ENCODE data around the gene DCHS2.
"Not testable (repeated sequence)": the region's sequence is repeated elsewhere in the genome, so short reads cannot be mapped to it uniquely, and the experiment has no call there.

DCHS2 gene

DNA sequence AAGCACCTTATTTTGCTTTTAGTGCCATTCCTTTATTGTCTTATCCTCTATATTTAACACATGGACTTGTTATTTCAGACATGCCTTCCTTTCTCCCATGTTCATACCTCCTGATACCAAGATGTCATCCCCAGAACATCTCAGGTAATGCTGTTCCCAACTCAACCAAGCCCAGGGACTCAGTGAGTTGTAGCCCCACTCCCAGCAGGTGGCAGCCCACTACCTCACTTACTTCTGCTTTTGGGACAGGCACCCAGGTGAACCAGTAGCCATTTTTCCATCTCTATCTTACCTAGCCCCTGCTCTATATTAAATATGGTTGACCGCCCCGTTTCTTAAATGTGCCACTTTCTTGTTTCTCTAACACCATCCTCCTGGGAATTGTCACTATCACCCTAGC is 199.0 kb downstream of the DCHS2 start:
- H3K4me1 ChIP-seq (ENCODE audit: control insufficient read depth, insufficient read depth, low read length), result no peaks in the 10 kb centered on the region
- H3K9ac ChIP-seq (ENCODE audit: low read length), result no peak overlapping the region
- DNase-seq (ENCODE audit: low read depth), result no peak
- peaks cover 19% of the 10 kb centered on the region for H3K9me3 ChIP-seq (ENCODE audit: control insufficient read depth, low read length)
- no peaks in the 10 kb centered on the region for H3K27me3 ChIP-seq (replicated peaks; ENCODE audit: control insufficient read depth, insufficient read depth, low read length)
- H3K4me3 ChIP-seq (ENCODE audit: low read length), result no peak overlapping the region
- no peaks in the 10 kb centered on the region for H3K36me3 ChIP-seq (ENCODE audit: control insufficient read depth, insufficient read depth, low read length, severe bottlenecking)

DNA sequence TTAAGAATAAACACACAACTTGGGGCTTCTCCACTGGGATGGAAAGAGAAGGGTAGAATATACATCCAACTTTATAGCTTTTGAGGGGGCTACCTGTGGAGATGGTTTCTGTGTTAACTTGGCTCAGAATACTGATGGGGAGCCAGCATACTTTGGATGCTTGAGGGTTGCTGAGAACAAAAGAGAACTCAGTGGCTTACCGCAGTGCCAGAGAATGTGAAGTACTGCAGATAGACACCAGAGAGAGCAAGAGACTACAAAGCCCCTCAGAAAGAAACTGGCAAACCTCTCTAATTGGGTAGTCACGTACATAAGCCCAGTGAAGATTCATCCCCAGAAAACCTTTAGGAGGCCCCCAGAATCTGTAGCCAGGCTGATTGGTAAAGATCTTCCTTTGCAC is 214.4 kb downstream of the DCHS2 start:
- DNase-seq (ENCODE audit: low read depth), result no peak
- H3K27me3 ChIP-seq (replicated peaks; ENCODE audit: control insufficient read depth, insufficient read depth, low read length), result no peaks in the 10 kb centered on the region
- H3K4me1 ChIP-seq (ENCODE audit: control insufficient read depth, insufficient read depth, low read length), result no peaks in the 10 kb centered on the region
- no peak overlapping the region for H3K9ac ChIP-seq (ENCODE audit: low read length)
- peaks cover 6% of the 10 kb centered on the region for H3K9me3 ChIP-seq (ENCODE audit: control insufficient read depth, low read length)
- no peak overlapping the region for H3K4me3 ChIP-seq (ENCODE audit: low read length)
- H3K36me3 ChIP-seq (ENCODE audit: control insufficient read depth, insufficient read depth, low read length, severe bottlenecking), result no peaks in the 10 kb centered on the region

DNA sequence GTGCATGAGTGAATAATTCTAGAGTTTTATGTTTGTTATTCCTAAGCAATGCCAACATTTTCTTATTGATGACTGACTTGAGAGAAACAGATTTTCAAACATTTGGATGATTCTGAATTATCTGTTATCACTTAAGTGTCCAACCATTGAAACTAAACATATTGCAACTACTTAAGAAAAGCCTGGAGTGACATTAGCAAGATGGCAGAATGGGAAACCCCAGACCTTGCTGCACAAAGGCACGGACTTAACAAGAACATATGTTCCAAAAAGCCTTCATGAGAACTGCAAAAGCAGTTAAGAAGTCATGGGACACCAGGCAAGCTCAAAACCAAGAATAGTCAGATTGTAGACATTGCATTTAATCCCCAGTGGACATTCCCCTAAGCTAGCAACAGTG is 215.1 kb downstream of the DCHS2 start:
- Histone ChIP-seq H3K9me3 (ENCODE audit: control insufficient read depth, low read length) (peaks cover 6% of the 10 kb centered on the region), H3K27me3 (replicated peaks; ENCODE audit: control insufficient read depth, insufficient read depth, low read length) (no peaks in the 10 kb centered on the region), H3K4me1 (ENCODE audit: control insufficient read depth, insufficient read depth, low read length) (no peaks in the 10 kb centered on the region), H3K36me3 (ENCODE audit: control insufficient read depth, insufficient read depth, low read length, severe bottlenecking) (no peaks in the 10 kb centered on the region), H3K9ac (ENCODE audit: low read length) (no peak overlapping the region), H3K4me3 (ENCODE audit: low read length) (no peak overlapping the region)
- no peak for DNase-seq (ENCODE audit: low read depth)

DNA sequence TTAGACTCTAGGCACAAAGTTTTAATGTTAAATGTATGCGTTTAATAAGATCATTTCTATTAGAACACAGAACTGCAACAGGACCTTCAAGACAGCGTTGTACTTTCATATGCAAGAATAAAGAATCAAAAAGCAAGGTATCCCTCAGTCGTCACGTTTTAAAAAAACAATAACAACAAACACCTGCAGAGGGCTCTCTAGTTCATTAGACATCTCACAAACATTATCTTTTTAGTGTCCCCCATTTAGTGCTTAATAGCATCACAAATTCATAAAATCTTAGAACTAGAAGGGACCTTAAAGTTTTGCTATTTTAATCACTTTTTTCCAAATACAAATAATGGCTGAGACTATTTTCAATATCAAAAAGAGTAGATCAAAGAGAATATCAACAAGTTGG is 236.6 kb downstream of the DCHS2 start:
- H3K4me1 ChIP-seq (ENCODE audit: control insufficient read depth, insufficient read depth, low read length), result no peaks in the 10 kb centered on the region

GRCh38 chr4:154234576-154234975 is 257.0 kb downstream of the DCHS2 start:
- DNase-seq (ENCODE audit: low read depth), result peak; percentile 16
- Histone ChIP-seq H3K9me3 (ENCODE audit: control insufficient read depth, low read length) (no peaks in the 10 kb centered on the region), H3K4me1 (ENCODE audit: control insufficient read depth, insufficient read depth, low read length) (peaks cover 22% of the 10 kb centered on the region), H3K27me3 (replicated peaks; ENCODE audit: control insufficient read depth, insufficient read depth, low read length) (no peaks in the 10 kb centered on the region), H3K4me3 (ENCODE audit: low read length) (no peak overlapping the region), H3K36me3 (ENCODE audit: control insufficient read depth, insufficient read depth, low read length, severe bottlenecking) (no peaks in the 10 kb centered on the region), H3K9ac (ENCODE audit: low read length) (no peak overlapping the region)

More for the DNA sequence above, 236.6 kb downstream of the DCHS2 start:
- Histone ChIP-seq H3K9ac (ENCODE audit: low read length) (no peak overlapping the region), H3K4me3 (ENCODE audit: low read length) (no peak overlapping the region), H3K9me3 (ENCODE audit: control insufficient read depth, low read length) (no peaks in the 10 kb centered on the region), H3K36me3 (ENCODE audit: control insufficient read depth, insufficient read depth, low read length, severe bottlenecking) (no peaks in the 10 kb centered on the region), H3K27me3 (replicated peaks; ENCODE audit: control insufficient read depth, insufficient read depth, low read length) (no peaks in the 10 kb centered on the region)
- no peak for DNase-seq (ENCODE audit: low read depth)

DNA sequence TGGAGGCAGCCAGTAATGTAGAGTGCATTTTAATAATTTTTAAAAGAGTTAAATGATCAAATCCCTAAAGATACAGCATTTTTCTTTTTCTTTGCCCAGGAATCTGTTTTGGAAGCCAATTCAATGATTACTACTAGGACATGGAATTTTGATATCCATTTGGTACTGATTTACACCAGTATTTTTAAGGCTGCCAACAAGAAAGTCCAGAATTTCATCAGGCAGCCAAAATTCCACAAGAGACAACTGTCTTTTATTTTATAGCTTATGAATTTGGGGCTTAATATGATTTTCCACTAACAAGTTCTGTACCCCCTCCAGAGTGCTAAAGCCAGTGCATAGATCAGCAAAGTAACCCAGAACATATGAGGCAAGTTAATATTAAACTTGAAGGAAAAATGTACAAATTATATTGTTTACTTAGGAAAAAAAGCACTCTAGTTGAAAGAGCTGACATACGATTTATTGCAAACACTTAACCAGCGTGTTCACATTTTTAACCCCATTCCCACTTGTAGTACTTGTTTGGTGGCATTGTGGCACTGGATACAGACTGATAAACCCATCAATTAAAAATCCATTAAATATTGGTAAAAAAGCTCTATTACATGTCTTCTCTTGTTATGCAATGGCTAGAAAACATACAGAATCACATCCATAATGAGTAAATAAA is 259.7 kb downstream of the DCHS2 start:
- H3K27me3 ChIP-seq (replicated peaks; ENCODE audit: control insufficient read depth, insufficient read depth, low read length), result no peaks in the 10 kb centered on the region
- H3K4me3 ChIP-seq (ENCODE audit: low read length), result peak overlapping the region; percentile 22
- H3K36me3 ChIP-seq (ENCODE audit: control insufficient read depth, insufficient read depth, low read length, severe bottlenecking), result no peaks in the 10 kb centered on the region
- peaks cover 22% of the 10 kb centered on the region for H3K4me1 ChIP-seq (ENCODE audit: control insufficient read depth, insufficient read depth, low read length)
- H3K9me3 ChIP-seq (ENCODE audit: control insufficient read depth, low read length), result no peaks in the 10 kb centered on the region
- DNase-seq (ENCODE audit: low read depth), result peak; percentile 40
- peak overlapping the region; percentile 27 for H3K9ac ChIP-seq (ENCODE audit: low read length)

GRCh38 chr4:154230723-154231122 is 260.9 kb downstream of the DCHS2 start:
- H3K9me3 ChIP-seq (ENCODE audit: control insufficient read depth, low read length), result no peaks in the 10 kb centered on the region
- H3K27me3 ChIP-seq (replicated peaks; ENCODE audit: control insufficient read depth, insufficient read depth, low read length), result no peaks in the 10 kb centered on the region
- H3K9ac ChIP-seq (ENCODE audit: low read length), result no peak overlapping the region
- no peaks in the 10 kb centered on the region for H3K36me3 ChIP-seq (ENCODE audit: control insufficient read depth, insufficient read depth, low read length, severe bottlenecking)
- H3K4me1 ChIP-seq (ENCODE audit: control insufficient read depth, insufficient read depth, low read length), result peaks cover 22% of the 10 kb centered on the region
- no peak overlapping the region for H3K4me3 ChIP-seq (ENCODE audit: low read length)
- no peak for DNase-seq (ENCODE audit: low read depth)

DNA sequence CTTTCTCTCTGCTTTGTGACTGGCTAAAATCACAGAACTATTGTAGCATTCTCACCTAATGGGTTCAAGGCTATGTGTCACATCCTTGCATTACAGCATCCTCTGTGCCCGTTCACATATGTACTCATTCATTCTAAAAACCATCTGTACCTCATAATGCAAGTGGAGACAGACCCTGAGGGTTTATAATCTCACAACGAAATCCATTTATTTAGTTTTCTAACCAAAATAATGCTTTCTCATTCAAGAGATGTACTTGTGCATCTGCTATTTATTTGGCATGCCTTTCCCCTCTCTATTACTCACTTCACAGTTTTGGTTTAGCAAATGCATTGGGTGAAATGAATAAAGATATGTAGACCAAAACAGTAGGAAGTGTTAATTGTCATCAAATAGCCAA is 261.5 kb downstream of the DCHS2 start:
- Histone ChIP-seq H3K27me3 (replicated peaks; ENCODE audit: control insufficient read depth, insufficient read depth, low read length) (no peaks in the 10 kb centered on the region), H3K4me1 (ENCODE audit: control insufficient read depth, insufficient read depth, low read length) (peaks cover 22% of the 10 kb centered on the region), H3K36me3 (ENCODE audit: control insufficient read depth, insufficient read depth, low read length, severe bottlenecking) (no peaks in the 10 kb centered on the region), H3K4me3 (ENCODE audit: low read length) (no peak overlapping the region), H3K9ac (ENCODE audit: low read length) (no peak overlapping the region), H3K9me3 (ENCODE audit: control insufficient read depth, low read length) (peaks cover 2% of the 10 kb centered on the region)
- DNase-seq (ENCODE audit: low read depth), result peak; percentile 15

DNA sequence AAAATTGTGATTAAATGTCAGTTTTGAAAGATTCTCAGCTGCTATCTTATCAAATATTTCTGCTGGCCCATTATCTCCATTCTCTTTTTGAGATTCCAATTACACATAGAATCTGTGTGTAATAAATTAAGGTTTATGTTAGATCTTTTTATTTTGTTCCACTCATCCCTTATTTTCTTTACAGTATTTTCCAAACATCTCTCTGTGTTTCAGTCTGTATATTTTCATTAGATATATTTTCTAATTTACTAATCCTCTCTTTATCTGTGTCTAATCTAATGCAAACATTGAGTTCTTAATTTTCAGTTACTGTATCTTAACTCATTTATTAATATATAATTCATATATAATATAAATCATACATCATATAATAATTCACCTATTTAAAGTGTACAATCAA is 268.7 kb downstream of the DCHS2 start:
- Histone ChIP-seq H3K9me3 (ENCODE audit: control insufficient read depth, low read length) (peaks cover 33% of the 10 kb centered on the region), H3K9ac (ENCODE audit: low read length) (no peak overlapping the region), H3K4me3 (ENCODE audit: low read length) (no peak overlapping the region), H3K27me3 (replicated peaks; ENCODE audit: control insufficient read depth, insufficient read depth, low read length) (no peaks in the 10 kb centered on the region), H3K4me1 (ENCODE audit: control insufficient read depth, insufficient read depth, low read length) (no peaks in the 10 kb centered on the region), H3K36me3 (ENCODE audit: control insufficient read depth, insufficient read depth, low read length, severe bottlenecking) (peaks cover 4% of the 10 kb centered on the region)
- DNase-seq (ENCODE audit: low read depth), result no peak

DNA sequence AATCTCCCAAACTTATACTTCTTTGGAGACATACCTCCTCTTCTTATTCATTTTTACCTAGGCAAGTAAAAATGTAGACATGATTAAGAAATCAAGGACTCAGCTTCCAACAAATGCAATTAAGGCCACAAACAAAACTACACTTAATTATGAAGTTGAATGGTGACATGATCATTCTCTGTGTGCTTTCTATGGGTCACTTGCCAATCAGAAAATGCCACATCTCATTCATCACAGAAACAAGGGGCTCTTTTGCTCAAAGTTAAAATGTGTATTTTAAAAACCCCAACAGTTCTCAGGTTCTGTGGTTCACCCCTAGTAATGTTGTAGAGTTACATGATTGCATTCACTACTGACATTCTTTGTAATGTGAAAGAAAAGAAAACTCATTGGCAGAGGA is 273.5 kb downstream of the DCHS2 start:
- peaks cover 4% of the 10 kb centered on the region for H3K36me3 ChIP-seq (ENCODE audit: control insufficient read depth, insufficient read depth, low read length, severe bottlenecking)
- no peaks in the 10 kb centered on the region for H3K27me3 ChIP-seq (replicated peaks; ENCODE audit: control insufficient read depth, insufficient read depth, low read length)
- H3K4me3 ChIP-seq (ENCODE audit: low read length), result no peak overlapping the region
- no peak for DNase-seq (ENCODE audit: low read depth)
- no peak overlapping the region for H3K9ac ChIP-seq (ENCODE audit: low read length)
- peaks cover 14% of the 10 kb centered on the region for H3K9me3 ChIP-seq (ENCODE audit: control insufficient read depth, low read length)
- no peaks in the 10 kb centered on the region for H3K4me1 ChIP-seq (ENCODE audit: control insufficient read depth, insufficient read depth, low read length)

GRCh38 chr4:154217384-154217783 is 274.2 kb downstream of the DCHS2 start:
- not testable (repeated sequence) for DNase-seq (ENCODE audit: low read depth); H3K27me3 ChIP-seq (replicated peaks; ENCODE audit: control insufficient read depth, insufficient read depth, low read length)

GRCh38 chr4:154211506-154211905 is 280.1 kb downstream of the DCHS2 start:
- H3K4me1 ChIP-seq (ENCODE audit: control insufficient read depth, insufficient read depth, low read length), result peaks cover 5% of the 10 kb centered on the region
- H3K9ac ChIP-seq (ENCODE audit: low read length), result no peak overlapping the region
- H3K4me3 ChIP-seq (ENCODE audit: low read length), result no peak overlapping the region
- H3K36me3 ChIP-seq (ENCODE audit: control insufficient read depth, insufficient read depth, low read length, severe bottlenecking), result no peaks in the 10 kb centered on the region
- no peak for DNase-seq (ENCODE audit: low read depth)
- no peaks in the 10 kb centered on the region for H3K27me3 ChIP-seq (replicated peaks; ENCODE audit: control insufficient read depth, insufficient read depth, low read length)
- H3K9me3 ChIP-seq (ENCODE audit: control insufficient read depth, low read length), result no peaks in the 10 kb centered on the region

More at GRCh38 chr4:154217384-154217783, 274.2 kb downstream of the DCHS2 start:
- H3K9ac ChIP-seq (ENCODE audit: low read length); H3K36me3 ChIP-seq (ENCODE audit: control insufficient read depth, insufficient read depth, low read length, severe bottlenecking); H3K4me1 ChIP-seq (ENCODE audit: control insufficient read depth, insufficient read depth, low read length); H3K4me3 ChIP-seq (ENCODE audit: low read length); H3K9me3 ChIP-seq (ENCODE audit: control insufficient read depth, low read length): not testable (repeated sequence)
